ENCODE data around the gene DCDC2C.

DCDC2C gene

GRCh38 chr2:3737128-3737527 is 33.8 kb downstream of the DCDC2C start:
- H3K79me2 ChIP-seq (ENCODE audit: insufficient read depth, low read depth), result no peaks in the 10 kb centered on the region
- H2AFZ ChIP-seq (ENCODE audit: low read depth), result no peak overlapping the region
- no peak overlapping the region for H3K9ac ChIP-seq
- H3K4me1 ChIP-seq (ENCODE audit: low read depth, poor library complexity, severe bottlenecking), result no peaks in the 10 kb centered on the region
- TF ChIP-seq CTCF (conservative IDR thresholded peaks at IDR 0.05; ENCODE audit: low read depth, low read length), result no peak
- H3K36me3 ChIP-seq (ENCODE audit: insufficient read depth), result no peaks in the 10 kb centered on the region
- H3K27ac ChIP-seq, result no peak overlapping the region
- no peak overlapping the region for H3K4me3 ChIP-seq (IDR thresholded peaks at IDR 0.05; ENCODE audit: insufficient read depth, low read depth, low read length)
- no peaks in the 10 kb centered on the region for H4K20me1 ChIP-seq (ENCODE audit: insufficient read depth)
- H3K27me3 ChIP-seq (ENCODE audit: insufficient read depth, low read depth), result no peaks in the 10 kb centered on the region
- no peak overlapping the region for H3K4me2 ChIP-seq

GRCh38 chr2:3738454-3738853 is 35.1 kb downstream of the DCDC2C start:
- H3K79me2 ChIP-seq (ENCODE audit: insufficient read depth, low read depth), result no peaks in the 10 kb centered on the region
- no peak overlapping the region for H3K27ac ChIP-seq
- no peak overlapping the region for H3K4me3 ChIP-seq (IDR thresholded peaks at IDR 0.05; ENCODE audit: insufficient read depth, low read depth, low read length)
- no peak overlapping the region for H3K4me2 ChIP-seq
- no peak overlapping the region for H3K9ac ChIP-seq
- H2AFZ ChIP-seq (ENCODE audit: low read depth), result no peak overlapping the region
- no peaks in the 10 kb centered on the region for H3K36me3 ChIP-seq (ENCODE audit: insufficient read depth)
- no peaks in the 10 kb centered on the region for H3K4me1 ChIP-seq (ENCODE audit: low read depth, poor library complexity, severe bottlenecking)
- H3K27me3 ChIP-seq (ENCODE audit: insufficient read depth, low read depth), result no peaks in the 10 kb centered on the region
- TF ChIP-seq CTCF (conservative IDR thresholded peaks at IDR 0.05; ENCODE audit: low read depth, low read length), result 0 out of 2 replicates have a peak, but pooled peaks have one; percentile 17
- H4K20me1 ChIP-seq (ENCODE audit: insufficient read depth), result no peaks in the 10 kb centered on the region

- no peak overlapping the region for H3K4me3 ChIP-seq (IDR thresholded peaks at IDR 0.05; ENCODE audit: insufficient read depth, low read depth, low read length)
- no peak for TF ChIP-seq CTCF (conservative IDR thresholded peaks at IDR 0.05; ENCODE audit: low read depth, low read length)
- H3K27ac ChIP-seq, result no peak overlapping the region
- no peak overlapping the region for H2AFZ ChIP-seq (ENCODE audit: low read depth)
- H3K79me2 ChIP-seq (ENCODE audit: insufficient read depth, low read depth), result no peaks in the 10 kb centered on the region
- no peak overlapping the region for H3K9ac ChIP-seq
- no peak overlapping the region for H3K4me2 ChIP-seq
- H4K20me1 ChIP-seq (ENCODE audit: insufficient read depth), result no peaks in the 10 kb centered on the region
- no peaks in the 10 kb centered on the region for H3K36me3 ChIP-seq (ENCODE audit: insufficient read depth)
- H3K27me3 ChIP-seq (ENCODE audit: insufficient read depth, low read depth), result no peaks in the 10 kb centered on the region
- no peaks in the 10 kb centered on the region for H3K4me1 ChIP-seq (ENCODE audit: low read depth, poor library complexity, severe bottlenecking)
These were observed 35.9 kb downstream of the DCDC2C start for GRCh38 chr2:3739313-3739712.

GRCh38 chr2:3741396-3741795 is 38.0 kb downstream of the DCDC2C start:
- Histone ChIP-seq H3K36me3 (ENCODE audit: insufficient read depth) (no peaks in the 10 kb centered on the region), H3K79me2 (ENCODE audit: insufficient read depth, low read depth) (no peaks in the 10 kb centered on the region), H3K4me2 (no peak overlapping the region), H3K4me1 (ENCODE audit: low read depth, poor library complexity, severe bottlenecking) (no peaks in the 10 kb centered on the region), H3K9ac (no peak overlapping the region), H2AFZ (ENCODE audit: low read depth) (no peak overlapping the region), H3K4me3 (IDR thresholded peaks at IDR 0.05; ENCODE audit: insufficient read depth, low read depth, low read length) (no peak overlapping the region), H3K27ac (no peak overlapping the region), H3K27me3 (ENCODE audit: insufficient read depth, low read depth) (no peaks in the 10 kb centered on the region), H4K20me1 (ENCODE audit: insufficient read depth) (no peaks in the 10 kb centered on the region)
- TF ChIP-seq CTCF (conservative IDR thresholded peaks at IDR 0.05; ENCODE audit: low read depth, low read length), result no peak
